ENCODE results near the gene SFXN2.
"Not testable (repeated sequence)": the region's sequence is repeated elsewhere in the genome, so short reads cannot be mapped to it uniquely, and the experiment has no call there.

Gene SFXN2

DNA sequence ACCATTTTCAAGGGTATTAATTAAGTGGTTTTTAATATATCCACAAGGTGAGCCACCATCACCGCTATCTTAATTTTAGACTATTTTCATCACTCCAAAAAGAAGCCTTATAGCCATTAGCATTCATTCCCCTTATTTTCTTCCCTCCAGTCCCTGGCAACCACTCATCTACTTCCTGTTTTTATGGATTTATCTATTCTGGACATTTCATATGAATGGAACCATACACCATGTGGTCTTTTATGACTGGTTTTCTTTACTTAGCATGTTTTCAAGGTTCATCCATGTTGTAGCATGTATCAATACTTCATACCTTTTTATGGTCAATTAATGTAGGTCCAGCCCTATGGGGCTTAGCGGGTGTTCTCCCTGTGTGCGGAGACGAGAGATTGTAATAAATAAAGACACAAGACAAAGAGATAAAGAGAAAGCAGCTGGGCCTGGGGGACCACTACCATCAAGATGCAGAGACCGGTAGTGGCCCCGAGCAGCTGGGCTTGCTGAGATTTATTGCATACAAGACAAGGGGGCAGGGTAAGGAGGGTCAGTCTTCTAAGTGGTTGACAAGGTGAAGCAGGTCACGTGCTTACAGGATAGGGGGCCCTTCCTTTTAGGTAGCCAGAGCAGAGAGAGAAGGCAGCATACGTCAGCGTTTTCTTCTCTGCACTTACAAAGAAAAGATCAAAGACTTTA lies 44.0 kb downstream of the SFXN2 start:
- peak in 1 of 2 experiments; percentile 33 for DNase-seq

DNA sequence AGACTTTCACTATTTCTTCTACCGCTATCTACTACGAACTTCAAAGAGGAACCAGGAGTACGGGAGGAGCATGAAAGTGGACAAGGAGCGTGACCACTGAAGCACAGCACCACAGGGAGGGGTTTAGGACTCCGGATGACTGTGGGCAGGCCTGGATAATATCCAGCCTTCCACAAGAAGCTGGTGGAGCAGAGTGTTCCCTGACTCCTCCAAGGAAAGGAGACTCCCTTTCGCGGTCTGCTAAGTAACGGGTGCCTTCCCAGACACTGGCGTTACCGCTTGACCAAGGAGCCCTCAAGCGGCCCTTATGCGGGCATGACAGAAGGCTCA lies 44.5 kb downstream of the SFXN2 start:
- DNase-seq, result not testable (repeated sequence)

DNA sequence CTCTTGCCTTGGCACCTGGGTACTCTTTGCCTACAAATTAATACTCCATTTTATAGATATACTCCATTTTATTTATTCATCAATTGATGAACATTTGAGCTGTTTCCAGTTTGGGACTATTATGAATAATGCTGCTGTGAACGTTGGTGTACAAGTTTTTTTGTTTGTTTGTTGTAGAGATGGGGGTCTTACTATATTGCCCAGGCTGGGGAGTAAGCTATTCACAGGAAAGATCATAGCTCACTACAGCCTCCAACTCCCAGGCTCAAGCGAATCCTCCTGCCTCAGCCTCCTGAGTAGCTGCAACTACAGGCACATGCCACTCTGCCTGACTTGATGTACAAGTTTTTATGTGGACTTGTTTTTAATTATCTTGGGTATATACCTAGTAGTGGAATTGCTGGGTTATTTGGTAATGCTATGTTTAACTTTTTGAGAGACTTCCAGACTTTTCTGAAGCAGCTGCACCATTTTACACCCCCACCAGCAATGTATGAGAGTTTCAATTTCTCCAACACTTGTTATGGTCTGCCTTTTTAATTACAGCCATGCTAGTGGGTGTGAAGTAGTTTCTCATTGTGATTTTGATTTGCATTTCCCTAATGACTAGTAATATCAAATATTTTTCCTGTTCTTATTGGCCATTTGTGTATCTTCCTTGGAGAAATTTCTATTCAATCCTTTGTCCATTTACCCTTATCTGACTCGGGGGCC lies 45.2 kb downstream of the SFXN2 start:
- DNase-seq, result no peak

DNA sequence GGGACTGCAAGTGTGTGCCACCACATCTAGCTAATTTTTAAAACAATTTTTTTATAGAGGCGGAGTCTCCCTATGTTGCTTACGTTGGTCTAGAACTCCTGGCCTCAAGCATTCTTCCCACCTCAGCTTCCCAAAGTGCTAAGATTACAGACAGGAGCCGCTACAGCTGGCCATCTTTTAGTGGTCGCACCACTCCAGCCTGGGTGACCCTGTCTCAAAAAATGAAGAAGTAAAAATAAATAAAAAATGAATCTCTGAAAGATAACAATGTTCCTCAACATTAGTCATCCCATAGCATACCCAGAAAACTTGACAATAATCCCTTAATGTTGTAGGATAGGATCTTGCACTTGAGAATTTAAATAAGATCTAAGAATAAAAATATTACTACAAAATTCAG lies 47.5 kb downstream of the SFXN2 start:
- no peak for DNase-seq

DNA sequence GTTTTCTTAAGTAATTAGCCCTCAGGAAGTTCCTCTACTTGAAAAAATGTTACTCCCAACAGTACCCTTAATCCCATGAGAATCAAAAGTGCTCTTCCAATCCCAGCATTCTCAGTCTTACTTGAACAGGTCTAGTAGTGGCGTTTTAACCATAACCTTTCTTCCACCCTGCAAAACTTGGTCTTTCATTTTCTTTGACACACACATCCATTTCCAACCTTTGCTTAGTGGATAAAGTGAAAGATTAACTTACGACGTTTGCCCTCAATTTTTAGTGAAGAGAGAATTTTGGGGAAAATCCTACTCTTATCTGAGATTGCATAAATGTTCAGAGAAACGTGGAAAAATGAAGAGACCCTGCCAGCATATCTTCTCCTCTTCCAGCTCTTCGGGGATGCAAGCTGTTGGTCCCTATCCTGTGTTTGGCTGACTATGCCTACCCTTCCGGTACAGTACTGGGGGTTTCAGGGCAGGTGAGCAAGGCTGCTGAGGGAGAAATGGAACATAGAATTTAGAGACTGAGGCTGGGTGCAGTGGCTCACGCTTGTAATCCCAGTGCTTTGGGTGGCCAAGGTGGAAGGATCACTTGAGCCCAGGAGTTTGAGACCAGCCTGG lies 48.1 kb downstream of the SFXN2 start:
- no peak for DNase-seq

DNA sequence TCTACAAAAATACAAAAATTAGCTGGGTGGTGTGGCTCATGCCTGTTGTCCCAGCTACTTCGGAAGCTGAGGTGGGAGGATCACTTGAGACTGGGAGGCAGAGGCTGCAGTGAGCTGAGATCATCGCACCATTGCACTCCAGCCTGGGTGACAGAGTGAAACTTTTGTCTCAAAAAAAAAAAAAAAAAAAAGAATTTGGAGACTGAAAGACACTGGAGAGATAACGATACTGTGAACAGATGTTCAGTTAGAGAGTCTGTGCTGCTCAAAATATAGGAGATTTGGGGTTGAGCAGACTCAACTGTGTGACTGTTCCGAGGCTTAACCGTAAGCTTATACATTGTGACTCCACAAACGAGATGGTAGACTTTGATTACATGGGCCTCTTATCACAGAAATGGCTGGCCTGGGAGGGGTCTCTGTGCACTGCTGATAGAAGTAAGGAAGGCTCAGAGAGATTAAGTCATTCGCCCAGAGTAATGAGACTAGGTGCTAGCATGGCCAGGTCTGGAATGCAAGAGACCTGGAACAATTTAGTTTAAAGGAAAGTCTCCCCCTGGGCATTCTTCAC lies 48.7 kb downstream of the SFXN2 start:
- no peak for DNase-seq

DNA sequence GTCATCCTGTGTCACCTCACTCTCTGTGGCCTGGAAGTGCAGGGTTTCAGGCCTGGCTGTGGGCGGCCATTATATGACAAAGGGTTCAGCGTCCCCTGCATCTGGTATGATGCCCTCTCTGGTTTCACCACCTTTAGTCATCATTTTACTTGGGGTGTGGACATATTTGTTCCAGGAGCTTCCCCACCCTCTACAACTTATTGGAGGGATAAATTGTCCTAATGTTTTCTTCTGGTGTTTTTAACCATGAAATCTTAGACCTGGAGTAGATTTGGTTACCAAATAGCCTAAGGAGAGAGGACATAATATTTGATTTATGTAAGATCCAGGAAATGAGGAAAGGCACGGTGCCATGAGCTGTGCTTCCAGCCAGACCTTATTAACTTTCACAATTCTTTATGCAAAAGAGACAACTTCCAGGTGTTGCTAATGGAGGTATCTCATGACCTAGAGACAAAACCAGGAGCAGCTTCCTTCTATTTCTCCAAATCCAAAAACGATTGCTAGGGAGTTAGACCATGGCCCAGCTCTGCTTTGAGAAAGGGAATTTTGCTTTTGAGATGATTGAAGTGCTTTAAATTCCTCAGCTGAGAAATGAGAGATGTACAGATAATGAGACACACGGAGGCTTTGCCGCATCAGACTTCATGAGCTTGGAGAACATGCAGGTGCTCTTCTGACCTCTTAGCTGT lies 50.2 kb downstream of the SFXN2 start:
- DNase-seq, result no peak

DNA sequence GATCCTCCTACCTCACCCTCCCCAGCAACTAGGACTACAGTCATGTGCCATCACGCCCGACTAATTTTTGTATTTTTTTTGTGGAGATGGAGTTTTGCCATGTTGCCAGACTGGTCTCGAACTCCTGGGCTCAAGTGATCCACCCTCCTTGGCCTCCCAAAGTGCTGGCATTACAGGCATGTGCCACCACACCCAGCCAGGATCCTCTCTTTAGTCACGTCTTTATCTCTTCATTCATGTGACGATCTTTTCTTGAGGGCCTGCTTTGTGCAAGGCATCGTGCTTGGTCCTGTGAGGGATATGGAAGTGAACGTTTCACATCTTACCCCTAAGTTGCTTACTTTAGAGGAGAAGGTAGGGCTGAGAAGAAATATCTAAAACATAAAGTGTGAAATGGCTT lies 50.9 kb downstream of the SFXN2 start:
- no peak for DNase-seq

DNA sequence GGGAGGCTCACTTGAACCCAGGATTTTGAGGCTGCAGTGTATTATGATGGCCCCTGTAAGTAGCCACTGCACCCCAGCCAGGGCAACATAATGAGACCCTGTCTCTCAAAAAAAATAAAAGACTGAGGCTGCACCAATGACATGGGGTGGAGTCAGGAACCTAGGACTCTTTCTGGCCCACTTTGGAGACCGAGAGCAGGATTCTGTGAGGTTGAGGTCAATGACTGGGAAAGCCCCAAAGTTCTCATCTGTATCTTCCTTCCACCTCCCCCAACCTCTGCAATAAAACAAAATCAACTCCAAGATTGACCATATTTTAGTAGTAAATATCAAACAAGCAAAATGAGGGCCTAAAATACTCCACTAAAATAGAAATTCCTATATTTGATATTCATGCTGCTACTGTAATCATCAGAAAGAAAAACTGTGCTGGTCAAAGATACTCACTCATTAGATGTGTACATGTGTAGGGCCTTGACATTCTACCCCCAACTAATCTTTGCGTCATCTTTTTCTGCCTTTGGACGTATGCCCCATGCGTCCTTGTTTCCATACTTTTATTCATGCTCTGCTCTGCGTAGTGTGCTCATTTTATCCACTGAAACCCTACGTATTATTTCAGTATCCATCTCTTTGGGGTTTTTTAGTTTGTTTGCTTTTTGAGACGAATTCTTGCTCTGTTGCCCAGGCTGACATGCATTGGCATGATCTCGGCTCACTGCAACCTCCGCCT lies 53.2 kb downstream of the SFXN2 start:
- no peak for DNase-seq

DNA sequence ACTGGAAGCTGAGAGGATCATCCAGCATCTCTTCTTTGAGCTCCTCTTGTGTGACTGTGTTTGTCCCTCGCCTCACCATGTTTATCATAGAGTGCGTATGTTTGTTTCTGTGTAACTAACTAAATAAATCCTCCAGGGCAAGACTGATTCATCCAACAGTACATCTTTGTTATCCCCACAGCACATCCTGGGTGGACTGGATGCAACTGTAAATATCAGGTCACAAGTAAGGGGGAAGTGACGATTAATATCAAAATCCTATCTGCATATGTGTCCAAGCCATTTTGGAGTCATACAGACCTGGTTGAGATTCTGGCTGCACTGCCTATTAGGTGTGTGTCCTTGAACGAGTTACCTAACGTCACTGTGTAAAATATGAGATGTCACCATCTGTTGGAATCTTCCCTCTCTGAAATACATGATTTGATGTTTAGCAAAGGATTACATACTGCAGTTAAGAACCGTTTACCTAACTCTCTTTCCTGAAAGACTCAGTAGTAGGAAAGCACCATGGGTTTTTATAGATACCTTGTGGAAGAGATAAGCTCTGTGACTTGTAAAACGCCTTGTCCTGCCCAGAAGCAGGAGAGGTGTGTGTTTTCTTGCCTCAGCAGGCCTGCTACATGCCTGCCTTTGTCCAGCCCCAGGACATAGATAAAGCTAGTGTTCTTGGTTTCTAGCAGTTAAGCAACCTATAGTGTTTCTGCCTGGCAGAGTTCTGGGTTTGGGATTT lies 55.1 kb downstream of the SFXN2 start:
- no peak for DNase-seq

DNA sequence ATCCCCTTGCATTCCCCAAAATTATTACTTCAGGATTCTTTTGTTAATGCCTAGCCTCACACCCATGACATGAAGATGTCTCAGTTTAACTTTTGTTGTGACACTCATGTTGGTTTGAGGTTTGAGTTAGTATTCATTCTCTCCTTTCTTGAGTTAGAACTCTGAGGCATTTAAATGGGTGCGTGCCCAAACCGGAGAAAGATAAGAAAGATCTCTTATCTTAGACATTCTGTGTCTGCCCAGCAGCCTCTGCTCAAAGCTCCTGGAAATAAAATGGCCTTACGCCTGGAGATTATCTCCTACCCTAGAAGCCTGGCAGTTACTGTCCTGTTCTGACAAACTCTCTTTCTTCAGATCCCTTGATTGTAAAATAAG lies 55.7 kb downstream of the SFXN2 start:
- DNase-seq, result no peak

DNA sequence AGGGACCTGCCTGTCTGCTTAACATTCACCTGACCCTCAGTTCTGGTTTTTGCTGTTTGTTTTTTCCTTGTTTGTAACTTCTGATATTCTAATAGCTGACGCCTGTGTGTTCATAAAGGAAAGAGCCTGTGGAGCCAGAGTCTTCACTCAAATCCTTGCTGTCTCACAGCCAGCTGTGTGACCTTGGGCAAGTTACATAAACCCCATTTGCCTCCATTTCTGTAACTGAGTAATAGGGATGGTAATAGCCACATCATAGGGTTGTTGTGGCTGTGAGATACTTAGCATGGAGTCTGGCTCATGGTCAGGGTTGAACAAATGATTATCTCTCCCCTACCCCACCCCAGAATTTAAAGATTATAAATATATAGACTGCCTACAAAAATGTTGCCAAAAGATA lies 56.4 kb downstream of the SFXN2 start:
- no peak for DNase-seq

DNA sequence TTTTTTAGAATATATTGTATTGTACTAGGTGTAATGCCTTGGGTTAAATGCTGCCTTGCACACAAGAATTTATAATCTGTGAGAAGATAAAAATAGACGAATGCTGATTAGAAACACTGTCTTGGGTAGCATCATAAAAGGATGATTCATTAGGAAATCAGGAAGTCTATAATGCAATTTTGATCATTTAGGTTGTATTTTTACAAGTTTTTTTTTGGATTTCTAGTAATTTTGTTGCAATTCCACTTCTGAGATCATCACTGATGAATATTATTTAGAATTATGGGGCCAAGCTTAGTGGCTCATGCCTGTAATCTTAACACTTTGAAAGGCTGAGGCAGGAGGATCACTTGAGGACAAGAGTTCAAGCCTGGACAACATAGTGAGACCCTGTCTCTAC lies 58.9 kb downstream of the SFXN2 start:
- DNase-seq, result no peak

DNA sequence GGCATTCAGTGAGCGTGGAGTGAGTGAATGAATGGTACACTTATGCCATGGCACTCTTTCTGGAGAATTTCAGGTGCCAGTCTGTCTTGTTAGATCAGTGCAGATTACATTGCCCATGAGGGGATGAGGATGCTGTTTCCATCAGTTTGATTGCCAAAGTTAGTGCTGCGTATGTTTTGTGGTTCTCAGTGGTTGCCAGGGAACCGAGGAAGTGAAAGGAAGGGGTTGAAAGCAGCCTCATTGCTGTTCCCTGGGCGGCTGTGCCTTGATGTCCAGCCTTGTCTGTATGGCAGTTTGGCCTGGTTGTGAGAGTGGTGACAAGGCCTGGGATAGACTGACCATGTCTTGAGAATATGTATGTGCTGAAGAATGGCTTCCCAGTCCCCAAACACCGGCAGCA lies 59.5 kb downstream of the SFXN2 start:
- no peak for DNase-seq

DNA sequence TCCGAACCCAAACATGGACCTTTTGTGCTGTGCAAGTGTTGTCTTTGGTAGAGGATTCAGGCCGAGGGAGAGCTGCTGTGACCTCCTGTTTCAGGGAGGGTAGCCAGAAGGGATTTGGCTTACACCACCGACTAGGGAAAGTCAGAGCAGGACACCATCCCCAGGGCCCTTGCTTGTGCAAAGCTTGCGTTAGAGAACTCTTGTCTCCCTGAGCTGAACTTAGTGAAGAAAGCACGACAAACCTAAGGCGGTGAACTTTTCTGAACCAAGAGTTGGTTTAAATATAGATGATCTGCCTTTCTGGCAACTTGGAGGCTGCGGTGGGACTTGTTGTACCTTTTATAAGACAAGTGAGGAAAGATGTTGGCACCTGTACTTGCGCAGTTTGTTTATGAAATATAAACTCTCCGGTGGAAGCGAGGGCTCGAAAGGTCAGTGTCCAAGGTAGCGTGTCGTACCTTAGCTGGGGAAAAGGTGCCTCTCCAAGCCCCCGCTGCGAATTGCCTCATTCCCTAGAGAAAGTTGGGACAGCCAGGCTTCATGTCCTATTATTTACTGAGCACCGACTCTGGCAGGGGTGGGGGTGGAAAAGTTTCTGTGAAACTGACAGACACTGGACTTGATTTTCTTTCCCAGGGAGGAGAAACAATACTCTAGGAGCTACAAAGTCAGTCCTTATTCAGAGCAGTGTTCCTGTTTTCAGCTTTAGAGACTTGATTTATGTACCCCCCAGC lies 60.9 kb downstream of the SFXN2 start:
- DNase-seq, result peak in 1 of 2 experiments; percentile 79

DNA sequence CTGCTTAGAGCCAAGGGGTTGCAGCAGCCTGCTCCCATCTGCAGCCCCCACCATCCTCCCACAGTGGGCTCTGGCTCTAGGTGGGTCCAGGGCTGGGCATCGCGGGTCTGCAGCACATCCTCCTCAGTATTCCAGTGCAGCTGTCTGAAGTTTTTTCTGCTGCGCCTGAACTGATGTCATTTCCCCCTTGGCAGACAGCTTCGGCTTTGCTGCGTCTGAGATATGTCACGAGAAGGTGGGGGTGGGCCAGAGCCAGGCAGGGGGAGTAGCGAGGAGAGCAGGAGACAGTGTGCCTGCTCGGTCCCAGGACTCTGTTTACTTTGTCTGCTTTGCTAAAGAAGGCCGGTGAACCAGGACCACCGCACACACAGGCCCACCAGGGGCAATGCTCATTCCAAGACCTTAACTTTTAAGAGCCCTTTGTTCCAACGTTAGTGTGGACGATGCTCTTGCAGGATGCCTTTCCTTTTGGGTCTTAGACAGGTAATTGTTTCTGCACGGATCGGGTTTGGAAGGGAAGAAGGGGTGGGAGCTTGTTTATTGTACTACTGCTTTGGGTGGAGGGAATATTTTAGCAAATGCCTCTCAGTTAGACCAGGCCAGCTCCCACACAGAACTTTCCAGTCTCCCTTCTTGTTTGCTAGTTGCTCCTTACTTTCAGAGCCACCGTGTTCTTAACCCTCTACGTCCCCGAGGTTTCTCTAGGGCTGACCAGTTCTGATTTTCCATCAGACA lies 61.7 kb downstream of the SFXN2 start:
- peak; percentile 88 to 89 for DNase-seq

DNA sequence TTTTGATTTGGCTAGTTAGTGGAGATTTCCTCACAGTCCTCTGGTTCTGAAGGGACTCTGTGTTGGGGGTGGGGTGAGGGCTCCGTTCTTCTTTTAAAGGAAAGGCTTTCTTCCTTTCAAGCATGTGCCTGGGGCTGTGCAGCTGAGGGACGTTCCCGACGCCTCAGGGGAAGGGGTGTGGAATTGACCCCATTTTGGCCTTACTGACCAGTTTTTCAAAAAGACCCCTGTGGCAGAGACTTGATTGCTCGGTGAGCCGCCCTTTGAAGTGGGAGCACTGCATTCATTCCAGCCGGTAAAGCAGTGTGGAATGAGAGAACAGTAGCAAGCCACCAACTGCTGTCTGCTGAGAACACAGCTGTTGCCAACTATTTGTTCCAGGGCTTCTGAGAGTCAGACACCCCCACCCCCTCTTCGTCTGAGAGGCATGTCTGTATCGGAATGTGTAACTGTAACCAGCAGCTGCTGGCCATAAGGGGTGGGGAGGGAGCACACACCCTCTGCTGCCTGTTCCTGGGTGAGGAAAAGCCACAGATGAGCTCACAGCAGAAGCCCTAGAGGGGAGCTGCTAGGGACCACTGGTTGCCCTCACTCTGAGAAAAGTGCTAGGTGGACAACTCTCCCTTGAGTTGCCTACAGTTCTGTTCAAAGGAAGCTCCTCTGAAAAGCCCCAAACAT lies 62.5 kb downstream of the SFXN2 start:
- peak; percentile 95 to 97 for DNase-seq

DNA sequence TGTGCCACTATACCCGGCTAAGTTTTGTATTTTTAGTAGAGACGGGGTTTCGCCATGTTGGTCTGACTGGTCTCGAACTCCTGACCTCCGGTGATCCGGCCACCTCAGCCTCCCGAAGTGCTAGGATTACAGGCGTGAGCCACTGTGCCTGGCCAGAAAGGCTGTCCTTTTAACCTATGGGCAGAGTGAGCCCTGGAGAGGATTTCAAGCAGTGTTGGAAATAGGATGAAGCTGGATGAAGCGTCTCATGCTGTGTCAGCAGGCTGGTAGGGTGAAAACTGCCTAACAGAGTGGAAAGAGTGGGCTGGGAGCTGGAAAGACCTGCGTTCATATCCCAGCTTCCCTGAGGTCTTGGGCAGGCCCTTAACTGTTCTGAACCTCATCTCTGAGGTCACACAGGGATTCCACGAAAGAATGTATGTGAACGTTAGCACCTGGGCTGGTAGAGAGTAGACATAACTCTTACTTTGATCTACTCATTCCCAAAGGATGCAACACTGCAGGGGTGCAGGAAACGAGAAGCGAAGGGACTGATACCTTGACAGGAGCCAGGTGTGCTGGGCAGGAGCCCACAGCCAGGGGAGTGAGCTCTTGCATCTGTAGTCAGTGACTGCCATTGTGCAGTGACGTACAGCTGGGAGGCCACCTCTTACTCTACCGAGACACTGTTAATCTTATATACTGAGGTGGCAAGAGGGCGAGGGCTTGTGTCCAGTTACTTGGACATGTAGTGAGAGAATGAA lies 63.4 kb downstream of the SFXN2 start:
- DNase-seq, result no peak

DNA sequence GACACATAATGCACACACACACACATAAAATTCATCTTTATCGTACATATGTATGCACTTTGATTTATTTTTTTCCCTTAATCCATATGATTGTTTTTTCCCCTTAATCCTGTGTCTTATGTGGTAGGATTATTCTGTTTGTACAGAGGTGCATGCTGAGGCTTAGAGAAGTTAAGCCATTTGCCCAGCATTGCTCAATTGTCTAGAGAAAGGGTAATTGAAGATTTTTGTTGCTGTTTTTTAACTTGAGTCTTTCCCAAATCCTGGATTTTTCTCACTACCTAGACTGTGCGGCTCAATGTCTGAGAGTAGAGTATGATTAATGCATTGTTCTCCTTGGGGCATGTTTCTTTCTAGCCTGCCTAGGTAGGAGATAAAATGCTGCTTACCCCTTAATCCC lies 64.3 kb downstream of the SFXN2 start:
- DNase-seq, result no peak

Data from Kasumi-1 (cell line).